ENCODE results near the gene NUP62. TPM values are rescaled to one million over a fixed set of nuclear protein-coding genes. Genes with fewer than 3 reads are reported as not detected.

Gene NUP62
- total RNA-seq, 1 experiment from 2014 or later, result 127 TPM

GRCh38 chr19:49887665-49888509 lies 41.4 kb downstream of the NUP62 start:
- no peaks in the 10 kb centered on the region; the same call in 1 of the 2 replicates for H3K27me3 ChIP-seq (ENCODE audit: insufficient read depth, low read length)
- DNase-seq, result no peak
- no peaks in the 10 kb centered on the region for H3K9me3 ChIP-seq (ENCODE audit: control insufficient read depth, low read depth, low read length)
- no peak overlapping the region for H3K9ac ChIP-seq (ENCODE audit: extremely low read depth, insufficient read length, low read length)
- no peaks in the 10 kb centered on the region for H3K79me1 ChIP-seq (ENCODE audit: insufficient read depth, low read depth, low read length, poor library complexity, severe bottlenecking)
- no peak overlapping the region for H2BK5ac ChIP-seq (ENCODE audit: insufficient read length, low read length)
- H3K56ac ChIP-seq (ENCODE audit: insufficient read length, low read depth, low read length), result no peak overlapping the region
- no peak overlapping the region for H3K23ac ChIP-seq (ENCODE audit: insufficient read length, low read depth, low read length)
- no peak overlapping the region for H3K4me2 ChIP-seq (ENCODE audit: insufficient read depth, insufficient read length, low read length)
- no peak overlapping the region for H3K18ac ChIP-seq (ENCODE audit: insufficient read length, low read depth, low read length)
- H2BK20ac ChIP-seq (ENCODE audit: low read depth, low read length, poor library complexity, severe bottlenecking), result no peak overlapping the region
- no peaks in the 10 kb centered on the region for H3K4me1 ChIP-seq (ENCODE audit: insufficient read depth, low read length)
- H3K23me2 ChIP-seq (ENCODE audit: insufficient read length, low read depth, low read length, poor library complexity, severe bottlenecking), result peaks cover 3% of the 10 kb centered on the region
- H2BK15ac ChIP-seq (ENCODE audit: low read depth, low read length), result no peak overlapping the region
- no peak overlapping the region for H2BK120ac ChIP-seq (ENCODE audit: low read depth, low read length, poor library complexity, severe bottlenecking)
- H2AFZ ChIP-seq (ENCODE audit: low read length), result no peak overlapping the region
- Mint-ChIP-seq H3K9me3 (peaks cover 0 to 11% of the 10 kb centered on the region in 2 experiments; a peak in 1 of 5 replicates), H3K4me1 (peaks cover 3 to 20% of the 10 kb centered on the region in 2 experiments; a peak in 3 of 4 replicates), H3K36me3 (ENCODE audit: insufficient read depth in 1 of 3, low read depth in 3 of 3) (peaks cover 32 to 43% (median 38%) of the 10 kb centered on the region in 3 experiments), H3K27me3 (ENCODE audit: low read depth) (peaks cover 23% of the 10 kb centered on the region), H3K4me3 (no peak overlapping the region), H3K27ac (no peak overlapping the region)
- H4K91ac ChIP-seq (ENCODE audit: insufficient read length, low read depth, low read length), result no peak overlapping the region
- peaks cover 5% of the 10 kb centered on the region for H4K20me1 ChIP-seq (ENCODE audit: control insufficient read depth, insufficient read depth, insufficient read length)
- H4K8ac ChIP-seq (replicated peaks; ENCODE audit: insufficient read length, low read depth, low read length), result no peak overlapping the region
- TF ChIP-seq, protein P1, sequence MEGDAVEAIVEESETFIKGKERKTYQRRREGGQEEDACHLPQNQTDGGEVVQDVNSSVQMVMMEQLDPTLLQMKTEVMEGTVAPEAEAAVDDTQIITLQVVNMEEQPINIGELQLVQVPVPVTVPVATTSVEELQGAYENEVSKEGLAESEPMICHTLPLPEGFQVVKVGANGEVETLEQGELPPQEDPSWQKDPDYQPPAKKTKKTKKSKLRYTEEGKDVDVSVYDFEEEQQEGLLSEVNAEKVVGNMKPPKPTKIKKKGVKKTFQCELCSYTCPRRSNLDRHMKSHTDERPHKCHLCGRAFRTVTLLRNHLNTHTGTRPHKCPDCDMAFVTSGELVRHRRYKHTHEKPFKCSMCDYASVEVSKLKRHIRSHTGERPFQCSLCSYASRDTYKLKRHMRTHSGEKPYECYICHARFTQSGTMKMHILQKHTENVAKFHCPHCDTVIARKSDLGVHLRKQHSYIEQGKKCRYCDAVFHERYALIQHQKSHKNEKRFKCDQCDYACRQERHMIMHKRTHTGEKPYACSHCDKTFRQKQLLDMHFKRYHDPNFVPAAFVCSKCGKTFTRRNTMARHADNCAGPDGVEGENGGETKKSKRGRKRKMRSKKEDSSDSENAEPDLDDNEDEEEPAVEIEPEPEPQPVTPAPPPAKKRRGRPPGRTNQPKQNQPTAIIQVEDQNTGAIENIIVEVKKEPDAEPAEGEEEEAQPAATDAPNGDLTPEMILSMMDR (conservative IDR thresholded peaks at IDR 0.05), result no peak
- no peak overlapping the region for H4K5ac ChIP-seq (ENCODE audit: insufficient read length, low read depth, low read length)
- no peak overlapping the region for H3K4ac ChIP-seq (ENCODE audit: low read depth, low read length)
- no CpG with 5 or more reads among the region's 54 CpGs for WGBS (ENCODE audit: extremely low coverage, insufficient read length, low lambda C conversion rate)
- H3K79me2 ChIP-seq (ENCODE audit: insufficient read depth, low read length), result no peaks in the 10 kb centered on the region
- no peak overlapping the region for H3K27ac ChIP-seq (ENCODE audit: insufficient read length, low read depth, low read length)
- H2BK12ac ChIP-seq (ENCODE audit: insufficient read length, low read depth, low read length), result no peak overlapping the region
- no peak overlapping the region for H3K14ac ChIP-seq (ENCODE audit: insufficient read depth, low read length)
- no peak overlapping the region for H2AK5ac ChIP-seq (ENCODE audit: insufficient read length, low read length)
- H3T11ph ChIP-seq (ENCODE audit: low read length), result no peak overlapping the region
